ENCODE measurements around the gene WDR86. TPM values are rescaled to one million over a fixed set of nuclear protein-coding genes. Genes with fewer than 3 reads are reported as not detected.

WDR86 gene
- total RNA-seq, 1 donor = 3.9 TPM

- no peaks in the 10 kb centered on the region for H3K27me3 ChIP-seq (ENCODE audit: insufficient read depth, low read length)
- H3K9me3 ChIP-seq (ENCODE audit: low read depth, low read length) = no peaks in the 10 kb centered on the region
- no peak overlapping the region for H3K4me3 ChIP-seq (ENCODE audit: low read length)
- peaks cover 6% of the 10 kb centered on the region for H3K4me1 ChIP-seq (ENCODE audit: insufficient read depth, low read length)
These were observed 37.5 kb upstream of the WDR86 start for GRCh38 chr7:151447312-151447711.

- Histone ChIP-seq H3K27me3 (ENCODE audit: insufficient read depth, low read length) (no peaks in the 10 kb centered on the region), H3K4me1 (ENCODE audit: insufficient read depth, low read length) (peaks cover 11% of the 10 kb centered on the region), H3K9me3 (ENCODE audit: low read depth, low read length) (no peaks in the 10 kb centered on the region), H3K4me3 (ENCODE audit: low read length) (no peak overlapping the region)
These were observed 36.6 kb upstream of the WDR86 start for GRCh38 chr7:151446412-151446811.

GRCh38 chr7:151444632-151445031, 34.8 kb upstream of the WDR86 start:
- no peaks in the 10 kb centered on the region for H3K9me3 ChIP-seq (ENCODE audit: low read depth, low read length)
- peaks cover 27% of the 10 kb centered on the region for H3K4me1 ChIP-seq (ENCODE audit: insufficient read depth, low read length)
- H3K4me3 ChIP-seq (ENCODE audit: low read length) = no peak overlapping the region
- H3K27me3 ChIP-seq (ENCODE audit: insufficient read depth, low read length) = no peaks in the 10 kb centered on the region

- no peaks in the 10 kb centered on the region for H3K9me3 ChIP-seq (ENCODE audit: low read depth, low read length)
These were observed 33.1 kb upstream of the WDR86 start for GRCh38 chr7:151442776-151443496.

GRCh38 chr7:151440799-151441445, 31.1 kb upstream of the WDR86 start:
- peaks cover 3% of the 10 kb centered on the region for H3K27me3 ChIP-seq (ENCODE audit: insufficient read depth, low read length)
- no peak overlapping the region for H3K4me3 ChIP-seq (ENCODE audit: low read length)
- H3K9me3 ChIP-seq (ENCODE audit: low read depth, low read length) = no peaks in the 10 kb centered on the region

More at GRCh38 chr7:151442776-151443496, 33.1 kb upstream of the WDR86 start:
- no peak overlapping the region for H3K4me3 ChIP-seq (ENCODE audit: low read length)
- peaks cover 3% of the 10 kb centered on the region for H3K27me3 ChIP-seq (ENCODE audit: insufficient read depth, low read length)
- H3K4me1 ChIP-seq (ENCODE audit: insufficient read depth, low read length) = peaks cover 28% of the 10 kb centered on the region

GRCh38 chr7:151439855-151440798, 30.3 kb upstream of the WDR86 start, which contains the start of gene CRYGN:
Gene CRYGN, minus strand, starts transcription at chr7:151440141. Its CDS starts 224 bp downstream, at chr7:151439917.
- Histone ChIP-seq H3K4me1 (ENCODE audit: insufficient read depth, low read length) (peaks cover 26% of the 10 kb centered on the region), H3K27me3 (ENCODE audit: insufficient read depth, low read length) (peaks cover 3% of the 10 kb centered on the region), H3K9me3 (ENCODE audit: low read depth, low read length) (no peaks in the 10 kb centered on the region), H3K4me3 (ENCODE audit: low read length) (no peak within 1 kb of the TSS)

More at GRCh38 chr7:151440799-151441445, 31.1 kb upstream of the WDR86 start:
- peaks cover 26% of the 10 kb centered on the region for H3K4me1 ChIP-seq (ENCODE audit: insufficient read depth, low read length)

GRCh38 chr7:151438864-151439601, 29.2 kb upstream of the WDR86 start:
- Histone ChIP-seq H3K4me1 (ENCODE audit: insufficient read depth, low read length) (peaks cover 26% of the 10 kb centered on the region), H3K4me3 (ENCODE audit: low read length) (no peak overlapping the region), H3K27me3 (ENCODE audit: insufficient read depth, low read length) (peaks cover 3% of the 10 kb centered on the region), H3K9me3 (ENCODE audit: low read depth, low read length) (no peaks in the 10 kb centered on the region)

- Histone ChIP-seq H3K4me3 (ENCODE audit: low read length) (no peak overlapping the region), H3K27me3 (ENCODE audit: insufficient read depth, low read length) (peaks cover 3% of the 10 kb centered on the region), H3K9me3 (ENCODE audit: low read depth, low read length) (no peaks in the 10 kb centered on the region), H3K4me1 (ENCODE audit: insufficient read depth, low read length) (peaks cover 29% of the 10 kb centered on the region)
These were observed 28.2 kb upstream of the WDR86 start for GRCh38 chr7:151437866-151438516.

- H3K9me3 ChIP-seq (ENCODE audit: low read depth, low read length) = no peaks in the 10 kb centered on the region
- H3K27me3 ChIP-seq (ENCODE audit: insufficient read depth, low read length) = peaks cover 3% of the 10 kb centered on the region
- H3K4me1 ChIP-seq (ENCODE audit: insufficient read depth, low read length) = peaks cover 37% of the 10 kb centered on the region
- H3K4me3 ChIP-seq (ENCODE audit: low read length) = no peak overlapping the region
These were observed 27.3 kb upstream of the WDR86 start for GRCh38 chr7:151437159-151437553.

- Histone ChIP-seq H3K4me1 (ENCODE audit: insufficient read depth, low read length) (peaks cover 34% of the 10 kb centered on the region), H3K4me3 (ENCODE audit: low read length) (no peak overlapping the region), H3K27me3 (ENCODE audit: insufficient read depth, low read length) (peaks cover 3% of the 10 kb centered on the region), H3K9me3 (ENCODE audit: low read depth, low read length) (no peaks in the 10 kb centered on the region)
These were observed 26.8 kb upstream of the WDR86 start for GRCh38 chr7:151436446-151437158.

- H3K27me3 ChIP-seq (ENCODE audit: insufficient read depth, low read length) = peaks cover 3% of the 10 kb centered on the region
- peaks cover 28% of the 10 kb centered on the region for H3K4me1 ChIP-seq (ENCODE audit: insufficient read depth, low read length)
- no peak overlapping the region for H3K4me3 ChIP-seq (ENCODE audit: low read length)
- H3K9me3 ChIP-seq (ENCODE audit: low read depth, low read length) = no peaks in the 10 kb centered on the region
These were observed 26.1 kb upstream of the WDR86 start for GRCh38 chr7:151435971-151436370.

- peaks cover 24% of the 10 kb centered on the region for H3K4me1 ChIP-seq (ENCODE audit: insufficient read depth, low read length)
- peaks cover 3% of the 10 kb centered on the region for H3K27me3 ChIP-seq (ENCODE audit: insufficient read depth, low read length)
- no peaks in the 10 kb centered on the region for H3K9me3 ChIP-seq (ENCODE audit: low read depth, low read length)
- no peak overlapping the region for H3K4me3 ChIP-seq (ENCODE audit: low read length)
These were observed 25.5 kb upstream of the WDR86 start for GRCh38 chr7:151435103-151435916.

GRCh38 chr7:151434549-151434948, 24.7 kb upstream of the WDR86 start:
- Histone ChIP-seq H3K27me3 (ENCODE audit: insufficient read depth, low read length) (peaks cover 3% of the 10 kb centered on the region), H3K9me3 (ENCODE audit: low read depth, low read length) (no peaks in the 10 kb centered on the region), H3K4me3 (ENCODE audit: low read length) (no peak overlapping the region), H3K4me1 (ENCODE audit: insufficient read depth, low read length) (peaks cover 26% of the 10 kb centered on the region)

Data from mononuclear cell (primary cell).